Neural cell (in vitro differentiated cells): ENCODE results near the gene NTNG1. TPM values are rescaled to one million over a fixed set of nuclear protein-coding genes. Genes with fewer than 3 reads are reported as not detected.

Source experiments
- H2AFZ ChIP-seq: fragments of 200-600, 300-800 bp; sonication (generic), shearing (Covaris generic); 2 replicates; pipeline ENCODE4 v1.6.0; 2014; ENCODE audit warnings: low read depth, mild to moderate bottlenecking, antibody characterized with exemption, low read length, moderate library complexity
- H3F3A ChIP-seq: fragments of 200-600 bp; shearing (Covaris generic); 2 replicates; pipeline ENCODE4 v1.6.1; 2016; ENCODE audit warnings: mild to moderate bottlenecking, moderate library complexity, mixed read lengths, antibody characterized with exemption, low read length; ENCODE audit not compliant: insufficient read depth, poor library complexity, severe bottlenecking
- H3K27ac ChIP-seq: fragments of 200-600, 300-800 bp; sonication (generic), shearing (Covaris generic); 2 replicates; pipeline ENCODE4 v1.5.1; 2014; ENCODE audit warnings: mild to moderate bottlenecking, low read length, moderate library complexity
- H3K27me3 ChIP-seq: fragments of 300-800, 200-600 bp; sonication (generic), shearing (Covaris generic); 2 replicates; pipeline ENCODE4 v1.6.0; 2014; ENCODE audit warnings: mild to moderate bottlenecking, low read depth, low read length, moderate library complexity; ENCODE audit not compliant: insufficient read depth
- H3K36me3 ChIP-seq: fragments of 300-800, 200-600 bp; sonication (generic), shearing (Covaris generic); 2 replicates; pipeline ENCODE4 v1.5.1; 2014; ENCODE audit warnings: mild to moderate bottlenecking, antibody characterized with exemption, low read length, moderate library complexity; ENCODE audit not compliant: insufficient read depth
- H3K4me2 ChIP-seq: fragments of 300-800, 200-600 bp; sonication (generic), shearing (Covaris generic); 2 replicates; pipeline ENCODE4 v1.6.0; 2014; ENCODE audit warnings: mild to moderate bottlenecking, low read length
- H3K4me3 ChIP-seq: fragments of 300-800, 200-600 bp; sonication (generic), shearing (Covaris generic); 2 replicates; pipeline ENCODE4 v1.5.1; 2014; ENCODE audit warnings: mild to moderate bottlenecking, low read length, moderate library complexity
- H3K79me2 ChIP-seq: fragments of 200-600 bp; shearing (Covaris generic); replicated peaks from 2 replicates; pipeline ENCODE4 v1.6.0; 2014; ENCODE audit warnings: mild to moderate bottlenecking, low read length, moderate library complexity; ENCODE audit not compliant: insufficient read depth
- H3K9ac ChIP-seq: fragments of 300-800, 200-600 bp; sonication (generic), shearing (Covaris generic); 2 replicates; pipeline ENCODE4 v1.6.1; 2016; ENCODE audit warnings: mild to moderate bottlenecking, low read length, mixed read lengths
- H3K9me2 ChIP-seq: fragments of 200-600 bp; shearing (Covaris generic); 2 replicates; pipeline ENCODE4 v1.6.1; 2016; ENCODE audit warnings: mild to moderate bottlenecking, low read length, mixed read lengths; ENCODE audit not compliant: insufficient read depth
- H3K9me3 ChIP-seq: fragments of 200-600, 300-800 bp; sonication (generic), shearing (Covaris generic); 2 replicates; pipeline ENCODE4 v1.6.1; 2016; ENCODE audit warnings: mild to moderate bottlenecking, mixed run types, low read length, moderate library complexity, mixed read lengths
- H4K20me1 ChIP-seq: fragments of 200-600 bp; shearing (Covaris generic); 2 replicates; pipeline ENCODE4 v1.6.1; 2016; ENCODE audit warnings: mild to moderate bottlenecking, mixed run types; ENCODE audit not compliant: insufficient read depth
- EP300 ChIP-seq: fragments of 450-650 bp; conservative IDR thresholded peaks from 2 replicates; pipeline ENCODE4 v1.6.1; 2014; ENCODE audit warnings: antibody characterized with exemption, mild to moderate bottlenecking, moderate library complexity; ENCODE audit not compliant: poor library complexity, severe bottlenecking
- EZH2 ChIP-seq: fragments of 200-600, 300-800 bp; shearing (Covaris generic), sonication (generic); IDR thresholded peaks from 2 replicates; pipeline ENCODE4 v1.6.1; 2014; ENCODE audit warnings: antibody characterized with exemption, low read length, borderline replicate concordance, mild to moderate bottlenecking; ENCODE audit not compliant: insufficient read depth, poor library complexity, severe bottlenecking
- MXI1 ChIP-seq: fragments of 450-650 bp; conservative IDR thresholded peaks from 2 replicates; pipeline ENCODE4 v1.6.1; 2014; ENCODE audit warnings: antibody characterized with exemption, mild to moderate bottlenecking; ENCODE audit not compliant: poor library complexity, severe bottlenecking
- POLR2AphosphoS5 ChIP-seq: IDR thresholded peaks from 2 replicates; pipeline ENCODE4 v1.6.1; 2012
- RAD21 ChIP-seq: fragments of 450-650 bp; conservative IDR thresholded peaks from 2 replicates; pipeline ENCODE4 v1.6.1; 2014; ENCODE audit warnings: antibody characterized with exemption, mild to moderate bottlenecking, moderate library complexity
- REST ChIP-seq: IDR thresholded peaks from 2 replicates; pipeline ENCODE4 v1.6.1; 2012; ENCODE audit warnings: borderline replicate concordance
- SMC3 ChIP-seq: fragments of 450-650 bp; conservative IDR thresholded peaks from 2 replicates; pipeline ENCODE4 v1.6.1; 2014; ENCODE audit warnings: antibody characterized with exemption, mild to moderate bottlenecking, moderate library complexity; ENCODE audit not compliant: poor library complexity
- TAF1 ChIP-seq: IDR thresholded peaks from 2 replicates; pipeline ENCODE4 v1.6.1; 2012; ENCODE audit warnings: low read depth
- polyA plus RNA-seq: library from polyadenylated mRNA; depleted of rRNA; stranded (reverse); fragments of >200 nt; gene quantifications from 2 replicates; pipeline ENCODE4 v1.2.3, GENCODE V29; 2014
- TF ChIP-seq, protein P1 (sequence below): fragments of 450-650 bp; IDR thresholded peaks from 2 replicates; pipeline ENCODE4 v1.5.1; 2014; ENCODE audit warnings: antibody characterized with exemption, mild to moderate bottlenecking, moderate library complexity; ENCODE audit not compliant: poor library complexity, severe bottlenecking

The NTNG1 gene
- polyA plus RNA-seq, 1 donor from 2014 or later = not detected

GRCh38 chr1:107394301-107394700 lies 253.5 kb downstream of the NTNG1 start:
- Histone ChIP-seq H3K4me3 (no peak overlapping the region), H4K20me1 (no peaks in the 10 kb centered on the region), H2AFZ (no peak overlapping the region), H3F3A (no peaks in the 10 kb centered on the region), H3K9me2 (no peaks in the 10 kb centered on the region), H3K9ac (no peak overlapping the region), H3K9me3 (no peaks in the 10 kb centered on the region), H3K4me2 (no peak overlapping the region), H3K27ac (no peak overlapping the region), H3K36me3 (no peaks in the 10 kb centered on the region), H3K27me3 (no peaks in the 10 kb centered on the region), H3K79me2 (no peaks in the 10 kb centered on the region)
- TF ChIP-seq EZH2 = no peak

DNA sequence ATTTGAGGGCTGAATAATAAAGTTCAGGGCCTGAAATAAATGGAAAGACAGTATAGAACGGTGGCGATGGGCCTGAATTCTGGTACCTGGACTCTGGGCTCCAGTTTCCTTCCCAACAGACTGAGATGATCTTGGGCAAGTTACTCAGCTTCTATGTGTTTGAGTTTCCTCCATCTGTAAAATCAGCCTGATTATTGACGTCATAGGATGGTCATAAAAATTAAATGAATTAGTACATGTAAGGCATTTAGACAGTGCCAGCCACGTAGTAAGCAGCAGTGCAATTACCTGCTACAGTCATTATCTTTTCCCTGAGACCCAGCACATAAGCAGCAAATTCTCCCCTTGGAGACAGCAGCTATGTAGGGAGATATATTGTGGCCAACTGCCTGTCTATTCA lies 260.9 kb downstream of the NTNG1 start:
- no peaks in the 10 kb centered on the region for H3F3A ChIP-seq
- no peaks in the 10 kb centered on the region for H3K9me3 ChIP-seq
- no peak overlapping the region for H3K27ac ChIP-seq
- no peaks in the 10 kb centered on the region for H3K27me3 ChIP-seq
- H3K79me2 ChIP-seq = no peaks in the 10 kb centered on the region
- no peaks in the 10 kb centered on the region for H3K9me2 ChIP-seq
- H3K4me2 ChIP-seq = no peak overlapping the region
- no peaks in the 10 kb centered on the region for H3K36me3 ChIP-seq
- TF ChIP-seq MXI1 = no peak
- no peak for TF ChIP-seq EZH2
- H4K20me1 ChIP-seq = no peaks in the 10 kb centered on the region
- H3K9ac ChIP-seq = no peak overlapping the region
- H3K4me3 ChIP-seq = no peak overlapping the region
- H2AFZ ChIP-seq = no peak overlapping the region

- Histone ChIP-seq H3F3A (no peaks in the 10 kb centered on the region), H3K4me3 (no peak overlapping the region), H2AFZ (no peak overlapping the region), H4K20me1 (no peaks in the 10 kb centered on the region), H3K79me2 (no peaks in the 10 kb centered on the region), H3K27me3 (no peaks in the 10 kb centered on the region), H3K4me2 (no peak overlapping the region), H3K9ac (no peak overlapping the region), H3K36me3 (no peaks in the 10 kb centered on the region), H3K9me3 (no peaks in the 10 kb centered on the region), H3K27ac (no peak overlapping the region), H3K9me2 (no peaks in the 10 kb centered on the region)
- no peak for TF ChIP-seq MXI1
- no peak for TF ChIP-seq RAD21
- TF ChIP-seq, protein P1, sequence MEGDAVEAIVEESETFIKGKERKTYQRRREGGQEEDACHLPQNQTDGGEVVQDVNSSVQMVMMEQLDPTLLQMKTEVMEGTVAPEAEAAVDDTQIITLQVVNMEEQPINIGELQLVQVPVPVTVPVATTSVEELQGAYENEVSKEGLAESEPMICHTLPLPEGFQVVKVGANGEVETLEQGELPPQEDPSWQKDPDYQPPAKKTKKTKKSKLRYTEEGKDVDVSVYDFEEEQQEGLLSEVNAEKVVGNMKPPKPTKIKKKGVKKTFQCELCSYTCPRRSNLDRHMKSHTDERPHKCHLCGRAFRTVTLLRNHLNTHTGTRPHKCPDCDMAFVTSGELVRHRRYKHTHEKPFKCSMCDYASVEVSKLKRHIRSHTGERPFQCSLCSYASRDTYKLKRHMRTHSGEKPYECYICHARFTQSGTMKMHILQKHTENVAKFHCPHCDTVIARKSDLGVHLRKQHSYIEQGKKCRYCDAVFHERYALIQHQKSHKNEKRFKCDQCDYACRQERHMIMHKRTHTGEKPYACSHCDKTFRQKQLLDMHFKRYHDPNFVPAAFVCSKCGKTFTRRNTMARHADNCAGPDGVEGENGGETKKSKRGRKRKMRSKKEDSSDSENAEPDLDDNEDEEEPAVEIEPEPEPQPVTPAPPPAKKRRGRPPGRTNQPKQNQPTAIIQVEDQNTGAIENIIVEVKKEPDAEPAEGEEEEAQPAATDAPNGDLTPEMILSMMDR = no peak
- no peak for TF ChIP-seq REST
- no peak for TF ChIP-seq TAF1
- no peak for TF ChIP-seq POLR2AphosphoS5
- TF ChIP-seq EZH2 = no peak
- no peak for TF ChIP-seq SMC3
- TF ChIP-seq EP300 = no peak
Observed at GRCh38 chr1:107404756-107405155, 263.9 kb downstream of the NTNG1 start.
